ENCODE results near the gene CALD1. TPM values are rescaled to one million over a fixed set of nuclear protein-coding genes. Genes with fewer than 3 reads are reported as not detected.

The CALD1 gene
- polyA plus RNA-seq, 12 donors = 106 to 268 (median 139) TPM; not detected in 1

DNA sequence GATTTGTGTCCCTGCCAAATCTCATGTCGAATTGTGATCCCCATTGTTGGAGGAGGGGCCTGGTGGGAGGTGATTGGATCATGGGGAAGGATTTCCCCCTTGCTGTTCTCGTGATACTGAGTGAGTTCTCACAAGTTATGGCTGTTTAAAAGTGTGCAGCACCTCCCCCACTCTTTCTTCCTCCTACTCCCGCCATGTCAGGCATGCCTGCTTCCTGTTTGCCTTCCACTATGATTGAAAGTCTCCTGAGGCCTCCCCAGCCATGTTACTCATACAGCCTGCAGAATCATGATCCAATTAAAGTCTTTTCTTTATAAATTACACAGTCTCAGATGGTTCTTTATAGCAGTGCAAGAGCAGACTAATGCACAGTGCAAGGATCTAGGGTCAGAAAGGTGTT lies 75.4 kb downstream of the CALD1 start:
- DNase-seq = no peak

DNA sequence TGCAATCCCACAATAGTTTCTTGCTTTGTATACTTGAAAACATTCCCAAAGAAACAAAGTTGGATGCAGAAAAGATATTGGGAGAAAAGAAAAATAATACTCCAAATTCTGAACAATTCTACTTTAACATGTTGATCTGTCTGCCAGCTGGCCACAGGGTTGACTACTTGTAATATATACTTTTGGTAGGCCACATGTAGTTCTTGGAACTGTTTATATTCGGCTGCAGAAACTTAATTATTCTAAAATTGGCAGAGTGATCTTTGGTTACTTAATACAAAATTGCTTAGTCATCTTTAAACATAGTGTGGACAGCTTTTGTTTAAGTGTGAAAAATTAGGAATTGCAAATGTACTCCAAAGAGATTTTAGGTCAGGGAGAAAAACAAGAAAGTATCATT lies 76.0 kb downstream of the CALD1 start:
- DNase-seq = peak; percentile 62

DNA sequence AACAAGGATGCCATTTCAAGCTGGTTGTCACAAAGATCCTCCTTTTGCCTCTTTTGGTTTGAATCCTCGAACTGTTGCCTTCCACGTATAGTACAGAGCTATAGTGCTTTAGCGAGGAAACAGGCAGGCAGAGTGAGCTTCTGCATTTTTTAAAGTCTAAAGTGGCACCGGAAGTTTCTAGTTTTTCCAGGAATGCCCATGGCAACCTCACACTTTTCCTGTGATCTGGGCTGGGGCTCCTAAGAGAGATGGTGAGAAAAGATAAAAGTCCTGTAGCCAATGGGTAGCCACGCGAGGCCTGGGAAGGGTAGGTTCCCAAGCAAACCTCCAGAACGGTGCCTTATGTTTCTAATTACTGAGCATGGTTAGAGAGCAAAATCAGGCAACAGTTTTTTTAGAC lies 76.7 kb downstream of the CALD1 start:
- DNase-seq = no peak

DNA sequence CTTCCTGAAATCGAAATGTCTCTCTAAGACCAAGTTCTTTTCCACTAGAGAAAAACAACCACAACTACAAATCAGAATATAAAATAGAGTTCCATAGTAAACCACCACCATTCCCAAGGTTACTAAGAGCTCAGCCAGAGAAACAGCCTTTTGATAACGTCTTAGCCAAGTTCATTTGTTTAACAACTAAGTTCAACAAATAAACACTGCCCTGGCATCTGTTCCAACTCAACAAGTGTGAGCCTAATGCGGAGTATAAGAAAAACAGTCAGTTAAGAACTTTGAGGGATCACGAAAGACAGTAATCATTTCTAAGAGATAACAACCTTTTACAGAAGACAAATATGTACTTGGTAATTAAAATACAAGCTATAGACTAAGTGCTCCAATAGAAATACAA lies 77.3 kb downstream of the CALD1 start:
- no peak for DNase-seq

DNA sequence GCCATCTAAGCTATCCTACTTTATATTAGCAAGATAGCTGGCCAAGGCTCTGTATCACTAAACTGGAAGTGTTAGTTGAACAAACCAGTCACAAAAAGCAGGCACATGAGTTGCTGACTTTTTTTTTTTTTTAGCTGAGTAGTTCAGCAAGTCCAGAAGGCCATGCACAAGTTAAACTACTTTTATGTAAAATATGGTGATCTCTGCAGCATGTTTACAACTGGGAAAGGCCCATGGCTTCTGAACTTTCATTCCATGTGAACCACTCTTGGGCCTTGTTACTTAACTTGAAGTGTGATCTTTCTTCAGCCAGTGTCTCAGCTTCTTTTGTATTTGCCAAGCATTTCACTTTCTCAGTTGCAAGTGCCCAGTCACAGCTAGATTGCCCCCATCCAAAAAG lies 78.5 kb downstream of the CALD1 start:
- no peak for DNase-seq

DNA sequence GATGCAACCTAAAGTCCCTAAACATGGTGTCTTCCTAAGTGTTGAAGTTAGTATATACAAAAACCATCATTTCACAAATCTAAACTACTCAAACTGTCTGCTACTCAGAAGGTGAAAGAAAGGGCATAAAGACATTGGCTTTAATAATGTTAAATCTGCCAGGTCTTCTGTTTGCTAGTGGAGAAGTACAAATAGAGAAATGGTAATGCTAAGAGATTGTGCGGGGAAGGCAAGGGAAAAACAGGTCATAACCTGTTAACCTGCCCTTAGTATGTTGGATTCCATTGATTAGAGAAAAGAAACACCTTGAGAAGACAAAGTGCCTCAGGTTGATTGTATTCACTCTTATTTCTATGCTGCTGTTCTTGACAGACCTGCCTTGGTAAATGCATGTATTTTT lies 80.3 kb downstream of the CALD1 start:
- no peak for DNase-seq

DNA sequence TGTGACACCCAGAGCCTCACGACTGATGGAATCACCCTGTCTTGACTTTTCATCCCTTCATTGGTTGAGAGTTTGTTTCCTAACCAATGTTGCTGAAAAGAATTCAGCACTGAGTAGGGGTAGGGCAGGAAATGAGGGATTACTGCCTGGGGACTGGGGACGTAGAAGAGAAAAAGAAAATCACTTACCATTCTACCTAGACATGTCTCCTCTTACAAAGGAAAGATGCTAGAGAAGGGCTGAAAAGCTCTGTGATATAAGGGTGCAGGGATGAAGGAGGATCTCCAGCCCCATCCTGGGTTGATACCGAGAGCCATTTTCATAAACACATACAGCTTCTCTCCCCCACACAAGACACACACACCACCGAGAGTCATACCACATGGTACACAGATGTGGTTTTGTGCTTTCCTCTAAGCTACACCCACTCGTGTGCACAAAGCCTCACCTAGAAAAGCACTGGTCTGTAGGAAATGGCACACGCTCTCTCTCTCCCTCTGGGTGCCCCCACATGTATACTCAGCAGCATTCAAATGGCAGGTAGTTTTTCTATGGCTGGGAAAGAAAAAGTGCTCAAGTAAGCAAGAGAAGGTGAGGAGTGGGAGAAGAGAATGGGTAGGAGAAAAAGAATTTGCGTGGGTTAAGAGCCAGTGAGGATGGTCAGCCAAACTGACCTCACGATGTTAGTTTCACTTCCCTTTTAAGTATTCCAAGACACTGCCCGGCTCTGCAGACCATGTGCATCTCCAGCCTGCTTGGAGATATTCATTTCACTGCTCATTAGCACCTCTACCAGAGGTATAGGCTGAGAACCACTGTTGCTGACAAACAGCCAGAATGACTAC lies 85.8 kb downstream of the CALD1 start:
- peak; percentile 44 for DNase-seq

DNA sequence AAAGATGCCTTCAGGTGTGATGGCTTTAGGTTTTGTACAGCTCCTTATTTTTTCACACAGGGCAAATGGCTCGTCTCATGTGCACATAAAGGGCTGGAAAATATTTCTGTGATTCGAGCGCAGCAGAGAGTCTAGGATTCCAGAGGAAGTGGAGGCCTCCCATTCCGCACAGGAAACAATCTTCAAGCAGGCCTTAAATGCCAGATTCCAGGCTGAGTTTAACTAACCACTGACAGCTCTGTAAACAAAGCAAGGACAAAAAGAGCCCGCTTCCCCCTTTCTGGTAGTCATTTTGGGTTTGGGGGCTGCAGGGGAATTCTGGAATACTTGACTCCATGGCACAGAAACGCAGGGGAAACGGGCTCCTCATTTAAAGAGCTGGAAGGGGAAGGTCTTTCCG lies 87.2 kb downstream of the CALD1 start:
- DNase-seq = peak; percentile 59

DNA sequence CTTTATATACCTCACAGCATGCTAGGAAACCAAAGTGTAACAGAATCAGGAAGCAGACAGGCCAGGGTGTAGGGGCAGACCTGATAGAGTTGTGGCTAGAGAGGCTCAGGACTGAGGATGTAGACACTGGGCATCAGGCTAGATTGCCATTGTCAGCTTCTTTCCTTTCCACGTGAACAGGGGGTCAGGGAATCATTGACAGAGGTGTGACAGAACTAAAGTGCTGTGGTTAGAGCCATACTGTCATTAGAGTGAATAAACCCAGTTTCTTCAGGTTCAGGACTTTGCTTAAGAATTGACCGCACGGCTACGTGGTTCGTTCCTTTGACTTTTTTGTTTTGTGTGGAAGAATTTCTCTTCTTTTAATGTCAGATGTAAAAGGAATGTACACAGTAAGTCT lies 90.7 kb downstream of the CALD1 start:
- DNase-seq = no peak

DNA sequence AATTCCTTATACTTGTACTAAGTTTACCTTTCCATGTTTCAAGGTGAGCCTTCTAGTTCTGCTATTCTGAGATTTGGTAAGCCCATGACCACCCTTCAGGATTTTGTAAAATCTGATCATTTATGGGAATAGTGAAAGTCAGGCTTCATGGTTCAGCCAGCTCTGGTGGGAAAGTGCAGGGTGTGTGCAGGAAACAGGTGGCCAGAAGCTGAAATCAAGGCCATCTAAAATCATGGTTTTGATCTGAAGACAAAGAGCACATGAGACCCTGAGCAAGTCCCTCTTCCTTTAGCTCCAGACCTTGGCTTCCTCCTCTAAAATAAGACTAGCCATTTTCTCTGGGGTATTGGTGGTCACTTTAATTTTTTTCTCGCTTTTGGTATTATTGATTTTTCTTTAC lies 91.3 kb downstream of the CALD1 start:
- DNase-seq = no peak

DNA sequence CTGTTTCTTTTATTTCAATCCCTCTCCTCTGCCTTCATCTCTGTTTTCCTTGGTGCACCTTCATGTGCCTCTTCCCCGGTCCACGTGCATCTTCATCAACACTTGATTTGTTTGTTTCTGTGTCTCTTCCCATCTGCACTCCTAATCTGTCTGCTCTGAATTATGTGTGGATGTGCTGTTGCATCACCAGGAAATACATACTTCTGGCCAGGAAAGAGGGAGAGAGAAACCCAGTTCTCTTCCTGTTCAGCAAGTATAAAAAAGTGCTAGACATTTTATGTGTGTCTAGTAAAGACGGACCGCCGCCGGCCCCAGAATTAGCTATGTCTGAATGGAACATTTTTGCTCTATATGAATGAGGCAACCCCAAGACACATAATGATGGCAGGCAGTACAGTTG lies 93.8 kb downstream of the CALD1 start:
- no peak for DNase-seq

DNA sequence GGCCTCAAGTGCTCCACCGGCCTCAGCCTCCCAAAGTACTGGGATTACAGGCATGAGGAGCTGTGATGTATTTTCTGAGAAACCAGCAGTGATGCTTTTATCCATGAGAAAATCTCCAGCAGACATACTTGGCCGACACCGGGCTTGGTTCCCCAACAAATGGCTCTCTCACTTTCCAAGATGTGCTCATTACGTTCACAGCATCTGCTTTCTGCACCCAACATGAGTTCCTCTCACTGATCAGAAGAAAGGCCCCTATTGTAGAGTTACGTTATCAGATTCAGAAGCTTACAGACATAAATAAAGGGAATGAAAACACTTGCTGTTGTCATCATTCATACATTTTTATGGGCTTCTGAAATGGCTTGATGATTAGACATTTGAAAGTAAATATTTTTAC lies 95.0 kb downstream of the CALD1 start:
- no peak for DNase-seq

DNA sequence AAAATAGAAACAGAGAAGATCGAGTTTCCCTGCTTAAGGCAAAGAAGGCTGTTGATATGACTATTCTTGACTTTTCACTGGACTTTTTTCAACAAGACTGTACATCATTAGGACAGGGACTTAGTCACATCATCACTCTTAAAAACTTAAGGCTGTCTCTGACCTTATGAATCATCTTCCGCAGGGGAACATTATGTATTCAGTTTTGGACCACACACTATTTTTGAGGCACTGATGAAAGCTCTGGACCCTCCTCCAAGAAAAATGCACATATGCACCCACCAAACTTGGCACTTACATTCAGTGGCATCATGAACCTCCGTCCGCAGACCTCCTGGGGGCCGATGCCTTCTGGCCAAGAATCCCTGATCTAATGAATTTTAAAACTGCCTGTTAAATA lies 96.4 kb downstream of the CALD1 start:
- DNase-seq = no peak

DNA sequence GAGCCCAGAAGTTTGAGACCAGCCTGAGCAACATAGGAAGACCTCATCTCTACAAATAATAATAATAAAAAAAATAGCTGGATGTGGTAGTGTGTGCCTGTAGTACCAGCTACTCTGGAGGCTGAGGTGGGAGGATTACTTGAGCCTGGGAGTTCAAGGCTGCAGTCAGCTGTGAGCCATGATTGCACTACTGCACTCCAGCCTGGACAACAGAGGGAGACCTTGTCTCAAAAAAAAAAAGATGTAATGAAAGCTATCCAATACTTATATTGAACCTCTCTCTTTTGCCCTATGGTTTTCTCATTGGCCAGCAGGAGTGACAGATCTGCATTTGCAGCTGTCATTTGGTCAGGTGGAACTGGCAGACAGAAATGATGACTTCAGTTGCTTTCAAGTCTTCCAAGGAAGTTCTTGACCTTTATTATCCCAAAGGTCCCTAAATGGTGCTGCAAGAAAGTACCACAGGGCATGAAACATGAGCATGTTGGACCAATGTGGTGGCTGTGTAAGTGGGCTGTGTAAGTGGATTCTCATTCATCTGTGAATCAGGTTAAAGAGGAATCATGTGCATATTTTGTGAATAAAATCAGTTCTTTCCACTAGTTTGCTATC lies 99.4 kb downstream of the CALD1 start:
- DNase-seq = no peak

DNA sequence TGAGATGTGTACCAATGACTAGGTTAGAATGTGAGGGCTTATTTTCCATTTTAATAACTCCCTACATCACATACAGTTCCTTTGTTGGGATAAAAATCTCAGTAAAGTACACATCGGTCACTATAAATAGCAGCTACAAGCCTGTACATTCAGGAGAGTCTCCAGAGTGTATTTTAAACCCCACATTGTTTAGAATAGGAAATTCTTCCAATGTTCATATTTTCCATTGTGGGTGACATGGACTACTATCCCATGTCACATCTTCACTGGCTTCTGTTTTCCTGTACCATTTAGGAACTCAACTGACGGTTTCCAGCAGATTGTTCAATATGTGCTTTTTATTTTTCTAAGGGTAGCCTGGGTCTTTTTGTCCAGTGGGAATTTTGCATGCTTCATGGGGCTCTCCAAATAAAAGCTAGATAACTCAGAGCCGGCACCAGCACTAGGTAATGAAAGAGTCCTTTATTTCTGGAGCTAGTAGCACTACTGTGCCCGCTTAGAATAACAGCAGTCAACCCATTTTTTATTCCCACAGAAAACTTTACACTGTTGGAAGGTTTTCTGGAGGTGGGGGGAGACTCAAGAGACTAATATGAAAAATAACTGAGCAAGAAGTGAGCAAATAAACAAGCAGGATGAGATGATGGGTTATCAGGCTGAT lies 100.5 kb downstream of the CALD1 start:
- DNase-seq = no peak

DNA sequence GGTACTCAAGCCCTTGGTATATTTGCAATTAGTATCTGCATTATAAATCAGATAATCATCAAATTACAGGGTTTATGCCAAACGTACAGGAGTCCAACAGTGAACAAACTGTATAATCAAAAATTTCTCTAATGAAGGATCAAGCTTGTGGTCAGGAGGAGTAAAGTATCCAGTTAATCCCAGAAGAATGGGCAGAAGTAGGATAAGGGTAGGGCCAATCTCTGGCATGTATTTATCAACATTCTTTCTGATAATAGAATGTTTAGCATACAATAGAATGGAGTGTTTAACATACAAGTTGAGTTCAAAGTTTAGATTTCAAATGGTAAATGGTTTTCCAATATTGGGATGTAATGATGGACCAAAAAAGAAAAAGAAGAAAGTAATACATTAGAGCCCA lies 103.0 kb downstream of the CALD1 start:
- DNase-seq = no peak

DNA sequence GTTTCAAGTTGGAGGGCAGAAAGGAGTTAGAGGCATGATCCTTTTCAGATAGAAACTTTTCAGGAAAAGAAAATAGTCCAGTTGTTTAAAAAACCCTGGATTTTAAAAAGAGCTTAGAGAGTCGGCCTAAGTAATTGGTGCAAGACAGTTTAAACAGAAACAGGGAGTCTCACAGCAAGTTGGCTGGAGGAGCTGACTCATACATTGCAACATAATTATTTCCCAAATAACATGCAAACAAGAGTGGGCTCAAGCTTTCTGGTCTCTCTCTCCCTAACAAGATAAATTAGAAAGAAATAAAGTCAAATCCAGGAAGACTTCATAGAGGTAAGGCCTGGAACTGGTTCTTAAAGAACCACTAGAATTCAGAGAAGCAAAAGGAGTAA lies 106.5 kb downstream of the CALD1 start:
- no peak for DNase-seq

DNA sequence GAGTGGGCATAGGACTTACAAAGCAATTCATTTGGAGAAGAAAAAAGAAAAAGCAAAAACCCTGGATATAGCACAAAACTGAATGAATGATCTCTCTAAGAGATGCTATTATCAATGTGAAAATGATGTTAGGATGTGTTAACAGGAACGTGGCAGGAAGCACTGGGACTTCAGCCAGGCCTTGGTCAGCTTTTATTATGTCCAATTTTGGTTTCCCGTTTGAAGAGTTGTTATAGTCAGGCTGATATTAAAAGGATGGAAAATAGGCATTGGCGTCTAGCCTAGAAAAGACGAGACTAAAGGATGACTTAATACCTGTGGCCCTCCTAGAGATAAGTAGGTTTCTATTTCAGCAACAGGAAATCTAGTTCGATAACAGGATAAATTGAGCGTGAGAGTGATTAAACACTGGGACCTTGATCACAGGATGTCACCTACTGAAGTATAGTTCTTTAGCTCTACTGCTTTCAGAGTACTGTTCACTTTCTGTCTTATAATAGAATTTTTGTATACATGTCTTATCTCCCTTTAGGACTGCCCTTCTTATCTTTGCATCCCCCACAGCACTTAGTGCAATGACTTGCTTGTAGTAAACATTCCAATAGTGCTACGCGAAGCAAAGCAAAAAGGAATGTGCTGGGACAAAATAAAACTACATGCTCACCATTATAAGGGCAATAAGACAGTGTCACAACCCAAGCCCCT lies 107.1 kb downstream of the CALD1 start:
- peak; percentile 50 for DNase-seq

DNA sequence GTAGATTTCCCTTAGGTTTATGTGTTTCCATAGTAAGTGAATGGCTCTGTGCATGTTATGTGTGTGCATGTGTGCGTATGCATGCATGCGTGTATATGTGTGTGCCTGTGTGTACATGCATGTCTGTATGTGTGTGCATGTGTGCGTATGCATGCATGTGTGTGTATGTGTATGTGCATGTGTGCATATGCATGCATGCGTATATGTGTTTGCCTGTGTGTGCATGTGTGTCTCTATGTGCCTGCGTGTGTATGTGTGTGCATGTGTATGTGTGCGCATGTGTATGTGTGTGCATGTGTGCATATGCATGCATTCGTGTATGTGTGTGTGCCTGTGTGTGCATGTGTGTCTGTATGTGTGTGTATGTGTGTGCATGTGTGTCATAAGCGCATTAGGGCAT lies 108.1 kb downstream of the CALD1 start:
- DNase-seq = no peak

DNA sequence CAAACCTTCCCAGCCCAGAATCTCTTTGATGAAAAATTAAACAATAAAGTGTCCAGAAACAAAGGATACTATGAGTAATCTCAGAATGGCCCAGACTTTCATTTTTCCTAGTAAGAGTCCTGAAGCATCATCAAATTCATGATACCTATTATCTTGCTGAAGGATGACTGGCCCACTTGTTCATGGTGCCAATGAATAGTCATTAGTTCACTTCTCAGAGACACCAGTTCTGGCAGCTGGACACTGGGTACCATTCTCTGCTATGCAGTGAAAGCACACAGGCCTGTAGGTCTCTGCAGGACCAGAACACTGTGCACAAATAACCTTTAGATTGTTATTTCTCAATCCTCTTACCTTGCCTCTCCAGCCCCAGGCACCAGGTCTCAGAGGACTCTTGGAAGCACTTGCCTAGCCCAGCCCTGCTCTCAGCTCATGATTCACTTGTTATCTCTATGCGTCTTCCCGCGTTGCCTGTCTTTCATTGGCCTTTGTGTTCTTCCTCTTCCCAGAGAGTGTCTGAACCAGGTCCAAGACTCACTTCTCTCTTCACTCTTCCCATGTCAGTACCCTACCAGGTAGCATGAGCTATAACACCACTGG lies 108.8 kb downstream of the CALD1 start:
- DNase-seq = no peak

DNA sequence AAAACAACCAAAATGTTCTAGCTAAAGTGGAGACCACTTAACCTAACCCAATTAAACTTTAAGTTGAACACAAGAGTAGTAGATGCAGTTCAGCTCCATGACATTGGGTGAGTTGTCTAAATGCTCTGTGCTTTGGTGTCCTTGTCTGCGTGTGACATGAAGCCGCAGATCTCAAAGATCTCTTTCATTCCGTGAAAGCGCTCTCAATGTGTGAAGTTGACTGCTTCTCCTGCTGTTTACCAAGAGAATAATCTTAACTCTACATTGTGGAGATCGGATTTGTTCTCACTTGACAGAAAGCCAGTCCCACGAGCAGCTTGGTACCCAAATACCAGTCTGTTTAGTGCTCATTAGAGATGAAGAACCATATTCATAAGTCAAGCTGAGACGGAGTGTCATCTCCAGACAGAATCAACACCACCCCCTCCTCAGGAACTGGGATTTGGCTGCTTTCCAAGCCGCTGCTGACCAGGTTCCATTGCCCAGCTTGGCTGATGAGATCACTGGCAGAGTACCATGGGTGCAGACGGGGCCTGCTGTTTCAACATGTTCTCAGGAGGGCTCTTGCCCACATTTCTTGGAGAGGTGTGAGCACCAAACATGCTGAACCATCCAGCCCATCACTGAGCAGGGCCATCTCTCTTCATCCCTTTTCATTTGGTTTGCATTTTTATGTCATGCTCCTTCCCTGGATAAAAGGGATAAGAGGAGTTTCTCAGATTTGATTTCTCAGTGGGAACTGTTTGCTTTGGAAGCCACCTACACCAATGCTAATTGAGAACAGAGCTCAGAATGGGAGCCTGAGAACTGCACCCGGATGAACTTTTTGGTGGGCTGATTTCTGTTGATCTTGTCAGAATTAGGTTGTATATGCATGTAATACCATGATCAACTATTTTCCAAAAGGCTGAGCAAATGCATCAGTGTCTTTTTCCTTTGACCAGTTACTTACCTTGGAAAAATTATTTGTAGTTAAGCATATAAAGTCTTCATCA lies 111.1 kb downstream of the CALD1 start:
- DNase-seq = no peak

All from muscle of arm (tissue), 12 donors.